Measurements from ENCODE around the gene KANSL1. TPM values are rescaled to one million over a fixed set of nuclear protein-coding genes. Genes with fewer than 3 reads are reported as not detected.

KANSL1 gene
- total RNA-seq, 1 donor from 2014 or later: 154 TPM

DNA sequence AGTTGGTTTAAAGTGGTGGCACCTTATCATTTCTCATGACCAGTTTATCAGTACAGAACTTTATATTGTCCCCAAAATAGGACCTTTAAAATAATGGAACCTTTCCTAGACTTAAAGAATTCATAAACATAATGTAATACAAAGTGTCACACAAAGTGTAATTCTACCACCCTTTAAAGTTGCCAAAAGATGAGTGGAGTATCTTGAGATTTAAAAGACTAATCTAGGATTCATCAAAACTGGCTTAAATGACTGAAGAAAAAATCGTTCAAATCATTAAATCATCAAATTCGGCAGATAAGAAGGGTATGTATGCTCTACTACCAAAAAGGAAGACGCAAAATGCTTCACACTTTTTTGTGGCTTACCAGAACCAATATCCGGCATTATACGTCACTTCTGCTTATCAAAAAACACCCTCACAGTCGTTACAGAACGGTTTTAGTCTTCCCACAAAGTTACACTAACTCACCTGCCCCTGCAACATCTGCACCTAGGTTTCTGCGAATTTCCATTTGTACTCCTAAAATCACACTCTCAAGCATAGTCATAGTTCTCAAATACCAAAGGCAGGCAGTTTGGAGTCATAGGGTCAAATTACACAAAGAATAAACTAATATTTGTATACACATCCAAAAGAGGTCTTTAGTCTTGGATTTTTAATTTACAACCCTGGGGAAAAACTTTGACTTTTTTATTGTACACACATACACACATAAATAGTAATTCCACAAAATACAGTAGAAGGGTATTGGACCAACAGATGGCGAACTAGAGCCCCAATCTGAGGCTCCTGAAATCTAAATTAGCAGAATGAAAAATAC lies 1.4 kb upstream of the KANSL1 start:
- Mint-ChIP-seq H3K4me3 (ENCODE audit: unreplicated experiment) (peak overlapping the region; percentile 91), H3K27me3 (ENCODE audit: unreplicated experiment) (peaks cover 18% of the 10 kb centered on the region), H3K4me1 (ENCODE audit: unreplicated experiment) (peaks cover 32% of the 10 kb centered on the region), H3K27ac (ENCODE audit: unreplicated experiment) (peak overlapping the region; percentile 89), H3K36me3 (ENCODE audit: low read depth, unreplicated experiment) (peaks cover 17% of the 10 kb centered on the region), H3K9me3 (ENCODE audit: unreplicated experiment) (no peaks in the 10 kb centered on the region)
- peak; percentile 51 for DNase-seq (ENCODE audit: low spot score)
- TF ChIP-seq, protein P1, sequence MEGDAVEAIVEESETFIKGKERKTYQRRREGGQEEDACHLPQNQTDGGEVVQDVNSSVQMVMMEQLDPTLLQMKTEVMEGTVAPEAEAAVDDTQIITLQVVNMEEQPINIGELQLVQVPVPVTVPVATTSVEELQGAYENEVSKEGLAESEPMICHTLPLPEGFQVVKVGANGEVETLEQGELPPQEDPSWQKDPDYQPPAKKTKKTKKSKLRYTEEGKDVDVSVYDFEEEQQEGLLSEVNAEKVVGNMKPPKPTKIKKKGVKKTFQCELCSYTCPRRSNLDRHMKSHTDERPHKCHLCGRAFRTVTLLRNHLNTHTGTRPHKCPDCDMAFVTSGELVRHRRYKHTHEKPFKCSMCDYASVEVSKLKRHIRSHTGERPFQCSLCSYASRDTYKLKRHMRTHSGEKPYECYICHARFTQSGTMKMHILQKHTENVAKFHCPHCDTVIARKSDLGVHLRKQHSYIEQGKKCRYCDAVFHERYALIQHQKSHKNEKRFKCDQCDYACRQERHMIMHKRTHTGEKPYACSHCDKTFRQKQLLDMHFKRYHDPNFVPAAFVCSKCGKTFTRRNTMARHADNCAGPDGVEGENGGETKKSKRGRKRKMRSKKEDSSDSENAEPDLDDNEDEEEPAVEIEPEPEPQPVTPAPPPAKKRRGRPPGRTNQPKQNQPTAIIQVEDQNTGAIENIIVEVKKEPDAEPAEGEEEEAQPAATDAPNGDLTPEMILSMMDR (IDR thresholded peaks at IDR 0.05; ENCODE audit: unreplicated experiment): peak; percentile 48

DNA sequence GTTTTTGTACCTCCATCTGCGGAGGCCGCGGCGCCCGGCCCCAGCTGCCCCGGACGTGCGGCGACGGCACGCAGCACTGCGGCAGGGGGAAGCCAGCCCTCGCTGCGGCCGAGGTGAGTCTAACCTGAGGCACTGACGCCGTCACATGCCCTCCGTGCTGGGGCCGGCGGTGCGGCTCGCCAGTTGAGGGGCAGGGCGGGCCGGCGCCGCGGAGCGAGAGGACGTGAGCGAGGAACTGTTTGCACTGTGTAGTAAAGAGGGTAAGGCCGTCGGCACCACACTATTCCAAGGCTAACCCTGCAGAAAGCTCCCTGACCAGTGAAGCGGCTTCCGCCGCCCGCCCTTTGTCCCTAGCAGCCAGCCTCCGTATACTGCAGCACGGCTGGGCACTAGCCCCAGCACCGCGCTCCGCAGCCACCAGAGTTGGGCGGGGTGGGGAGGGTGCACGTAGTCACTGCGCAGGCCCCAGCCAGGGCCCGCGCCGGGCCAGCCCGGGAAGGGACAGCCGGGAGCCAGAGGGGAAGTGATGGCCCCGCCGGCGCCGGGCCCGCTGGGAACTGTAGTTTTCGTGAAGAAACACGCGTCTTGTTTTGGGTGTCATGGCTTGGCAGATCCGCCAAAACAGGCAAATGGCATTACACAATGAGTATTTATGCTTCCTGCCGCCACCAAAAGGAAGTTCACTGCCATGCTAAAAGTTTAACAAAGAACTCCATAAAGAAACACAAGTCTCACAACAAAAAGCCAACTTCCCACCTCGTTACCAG lies 580 bp upstream of the KANSL1 start:
- TF ChIP-seq, protein P1 (IDR thresholded peaks at IDR 0.05; ENCODE audit: unreplicated experiment): peak; percentile 61
- Mint-ChIP-seq H3K4me3 (ENCODE audit: unreplicated experiment) (peak overlapping the region; percentile 91), H3K27me3 (ENCODE audit: unreplicated experiment) (peaks cover 18% of the 10 kb centered on the region), H3K4me1 (ENCODE audit: unreplicated experiment) (peaks cover 38% of the 10 kb centered on the region), H3K9me3 (ENCODE audit: unreplicated experiment) (no peaks in the 10 kb centered on the region), H3K27ac (ENCODE audit: unreplicated experiment) (peak overlapping the region; percentile 89), H3K36me3 (ENCODE audit: low read depth, unreplicated experiment) (peaks cover 17% of the 10 kb centered on the region)
- peak; percentile 96 for DNase-seq (ENCODE audit: low spot score)

DNA sequence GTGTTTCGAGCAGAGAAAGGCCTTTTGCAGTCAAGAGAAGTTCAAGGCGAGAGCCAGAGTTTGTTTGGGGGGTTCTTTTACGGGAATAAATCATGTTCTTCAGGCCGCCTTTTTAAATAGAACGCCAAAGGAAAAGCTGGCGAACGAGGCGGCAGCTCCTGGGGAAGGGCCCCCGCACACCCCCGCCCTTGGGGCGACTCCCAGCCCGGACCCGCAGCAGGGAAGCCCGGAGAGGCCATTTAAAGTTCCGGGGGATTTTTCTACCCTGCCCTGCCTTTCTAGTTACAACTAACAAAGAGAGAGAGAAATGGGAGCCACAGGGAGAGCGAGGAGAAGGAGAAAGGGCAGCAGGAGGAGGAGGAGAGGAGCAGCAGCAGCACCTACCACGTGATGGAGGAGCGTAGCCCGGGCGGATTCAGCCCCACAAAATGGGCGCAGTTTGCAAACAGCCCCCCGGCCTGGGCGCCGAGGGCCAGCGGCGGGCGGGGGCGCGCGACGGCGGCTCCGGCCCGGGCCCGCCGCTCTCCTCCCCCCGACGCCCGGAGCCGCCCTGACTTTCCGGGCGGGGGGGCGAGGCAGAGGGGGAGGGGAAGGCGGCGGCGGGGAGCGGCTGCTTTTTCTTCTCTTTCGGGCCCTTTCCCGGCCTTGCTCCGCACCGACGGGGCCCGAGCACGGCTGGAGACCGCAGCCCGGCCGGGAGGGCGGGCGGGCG lies 634 bp downstream of the KANSL1 start:
- Mint-ChIP-seq H3K27me3 (ENCODE audit: unreplicated experiment) (peaks cover 18% of the 10 kb centered on the region), H3K4me3 (ENCODE audit: unreplicated experiment) (peak overlapping the region; percentile 99), H3K9me3 (ENCODE audit: unreplicated experiment) (no peaks in the 10 kb centered on the region), H3K36me3 (ENCODE audit: low read depth, unreplicated experiment) (peaks cover 17% of the 10 kb centered on the region), H3K27ac (ENCODE audit: unreplicated experiment) (peak overlapping the region; percentile 98), H3K4me1 (ENCODE audit: unreplicated experiment) (peaks cover 49% of the 10 kb centered on the region)
- TF ChIP-seq, protein P1 (IDR thresholded peaks at IDR 0.05; ENCODE audit: unreplicated experiment): no peak
- DNase-seq (ENCODE audit: low spot score): peak; percentile 79

GRCh38 chr17:46192189-46192438 lies 1.1 kb downstream of the KANSL1 start:
- peaks cover 17% of the 10 kb centered on the region for H3K36me3 Mint-ChIP-seq (ENCODE audit: low read depth, unreplicated experiment)
- no peaks in the 10 kb centered on the region for H3K9me3 Mint-ChIP-seq (ENCODE audit: unreplicated experiment)
- H3K4me1 Mint-ChIP-seq (ENCODE audit: unreplicated experiment): peaks cover 54% of the 10 kb centered on the region
- H3K4me3 Mint-ChIP-seq (ENCODE audit: unreplicated experiment): peak overlapping the region; percentile 99
- peak overlapping the region; percentile 98 for H3K27ac Mint-ChIP-seq (ENCODE audit: unreplicated experiment)
- TF ChIP-seq, protein P1 (IDR thresholded peaks at IDR 0.05; ENCODE audit: unreplicated experiment): no peak
- peaks cover 18% of the 10 kb centered on the region for H3K27me3 Mint-ChIP-seq (ENCODE audit: unreplicated experiment)
- no peak for DNase-seq (ENCODE audit: low spot score)

Data from endothelial cell (in vitro differentiated cells).